Measurements from ENCODE around the gene FMNL1.

DNA sequence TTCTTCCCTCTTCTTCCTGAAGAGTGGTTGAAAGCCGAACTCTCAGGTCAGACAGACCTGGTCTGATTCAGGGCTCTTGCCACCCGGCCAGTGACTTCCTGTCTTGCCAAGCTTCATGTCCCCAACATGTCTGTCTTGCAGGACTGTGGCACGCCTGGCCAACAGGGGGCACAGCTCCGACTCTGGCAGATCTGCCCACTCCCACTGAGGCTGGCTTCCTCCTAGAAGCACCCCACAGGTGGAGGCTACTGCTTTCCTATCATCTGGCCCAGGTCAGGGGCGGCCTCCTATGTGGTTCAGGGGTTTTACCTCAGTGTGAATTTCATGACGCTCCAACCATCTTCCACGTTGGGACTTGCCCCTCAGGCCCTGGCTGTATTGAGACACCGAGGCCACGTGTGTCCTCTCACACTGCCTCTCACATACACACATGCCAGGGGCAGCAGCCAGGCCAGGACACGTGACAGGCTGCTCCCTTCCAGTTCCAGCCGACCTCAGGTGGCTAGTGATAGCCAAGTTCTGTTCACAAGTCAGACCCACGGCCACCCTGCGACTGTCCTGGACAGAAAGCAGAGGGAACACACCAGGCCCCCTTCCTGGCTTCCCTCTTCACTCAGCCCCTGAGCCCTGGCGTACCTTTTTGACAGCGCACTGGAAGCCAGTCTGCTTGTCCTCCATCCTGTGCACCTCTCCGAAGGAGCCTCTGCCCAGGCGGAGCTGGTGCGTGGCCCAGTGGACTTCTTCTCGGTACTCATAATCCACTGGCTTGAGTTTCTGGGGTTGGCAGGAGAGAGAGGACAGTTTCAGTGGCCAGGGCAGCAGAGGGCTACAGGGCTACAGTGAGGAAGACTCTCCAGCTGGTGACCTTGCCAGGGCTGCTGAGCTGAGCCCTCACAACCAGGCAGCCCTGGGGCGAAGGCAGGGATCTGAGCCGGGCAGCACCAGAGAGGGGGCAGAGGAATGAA, 62.8 kb downstream of the FMNL1 start:
- TF ChIP-seq, protein P1, sequence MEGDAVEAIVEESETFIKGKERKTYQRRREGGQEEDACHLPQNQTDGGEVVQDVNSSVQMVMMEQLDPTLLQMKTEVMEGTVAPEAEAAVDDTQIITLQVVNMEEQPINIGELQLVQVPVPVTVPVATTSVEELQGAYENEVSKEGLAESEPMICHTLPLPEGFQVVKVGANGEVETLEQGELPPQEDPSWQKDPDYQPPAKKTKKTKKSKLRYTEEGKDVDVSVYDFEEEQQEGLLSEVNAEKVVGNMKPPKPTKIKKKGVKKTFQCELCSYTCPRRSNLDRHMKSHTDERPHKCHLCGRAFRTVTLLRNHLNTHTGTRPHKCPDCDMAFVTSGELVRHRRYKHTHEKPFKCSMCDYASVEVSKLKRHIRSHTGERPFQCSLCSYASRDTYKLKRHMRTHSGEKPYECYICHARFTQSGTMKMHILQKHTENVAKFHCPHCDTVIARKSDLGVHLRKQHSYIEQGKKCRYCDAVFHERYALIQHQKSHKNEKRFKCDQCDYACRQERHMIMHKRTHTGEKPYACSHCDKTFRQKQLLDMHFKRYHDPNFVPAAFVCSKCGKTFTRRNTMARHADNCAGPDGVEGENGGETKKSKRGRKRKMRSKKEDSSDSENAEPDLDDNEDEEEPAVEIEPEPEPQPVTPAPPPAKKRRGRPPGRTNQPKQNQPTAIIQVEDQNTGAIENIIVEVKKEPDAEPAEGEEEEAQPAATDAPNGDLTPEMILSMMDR (IDR thresholded peaks at IDR 0.05; ENCODE audit: low read depth, low read length, missing input control), result no peak
- TF ChIP-seq SP1 (IDR thresholded peaks at IDR 0.05) (no peak), RXRA (IDR thresholded peaks at IDR 0.05) (peak in 1 of 2 donors; percentile 80), FOXA1 (IDR thresholded peaks at IDR 0.05) (no peak), YY1 (IDR thresholded peaks at IDR 0.05) (peak; percentile 19), FOXA2 (IDR thresholded peaks at IDR 0.05) (no peak), RAD21 (IDR thresholded peaks at IDR 0.05) (peak in 1 of 2 donors; percentile 42), TAF1 (conservative IDR thresholded peaks at IDR 0.05) (no peak), HNF4G (IDR thresholded peaks at IDR 0.05) (no peak), EGR1 (IDR thresholded peaks at IDR 0.05; ENCODE audit: low read depth in 2 of 2) (no peak), GABPA (IDR thresholded peaks at IDR 0.05 in 1 of 2, conservative IDR thresholded peaks at IDR 0.05 in 1 of 2) (no peak)
- TF ChIP-seq, protein P2, sequence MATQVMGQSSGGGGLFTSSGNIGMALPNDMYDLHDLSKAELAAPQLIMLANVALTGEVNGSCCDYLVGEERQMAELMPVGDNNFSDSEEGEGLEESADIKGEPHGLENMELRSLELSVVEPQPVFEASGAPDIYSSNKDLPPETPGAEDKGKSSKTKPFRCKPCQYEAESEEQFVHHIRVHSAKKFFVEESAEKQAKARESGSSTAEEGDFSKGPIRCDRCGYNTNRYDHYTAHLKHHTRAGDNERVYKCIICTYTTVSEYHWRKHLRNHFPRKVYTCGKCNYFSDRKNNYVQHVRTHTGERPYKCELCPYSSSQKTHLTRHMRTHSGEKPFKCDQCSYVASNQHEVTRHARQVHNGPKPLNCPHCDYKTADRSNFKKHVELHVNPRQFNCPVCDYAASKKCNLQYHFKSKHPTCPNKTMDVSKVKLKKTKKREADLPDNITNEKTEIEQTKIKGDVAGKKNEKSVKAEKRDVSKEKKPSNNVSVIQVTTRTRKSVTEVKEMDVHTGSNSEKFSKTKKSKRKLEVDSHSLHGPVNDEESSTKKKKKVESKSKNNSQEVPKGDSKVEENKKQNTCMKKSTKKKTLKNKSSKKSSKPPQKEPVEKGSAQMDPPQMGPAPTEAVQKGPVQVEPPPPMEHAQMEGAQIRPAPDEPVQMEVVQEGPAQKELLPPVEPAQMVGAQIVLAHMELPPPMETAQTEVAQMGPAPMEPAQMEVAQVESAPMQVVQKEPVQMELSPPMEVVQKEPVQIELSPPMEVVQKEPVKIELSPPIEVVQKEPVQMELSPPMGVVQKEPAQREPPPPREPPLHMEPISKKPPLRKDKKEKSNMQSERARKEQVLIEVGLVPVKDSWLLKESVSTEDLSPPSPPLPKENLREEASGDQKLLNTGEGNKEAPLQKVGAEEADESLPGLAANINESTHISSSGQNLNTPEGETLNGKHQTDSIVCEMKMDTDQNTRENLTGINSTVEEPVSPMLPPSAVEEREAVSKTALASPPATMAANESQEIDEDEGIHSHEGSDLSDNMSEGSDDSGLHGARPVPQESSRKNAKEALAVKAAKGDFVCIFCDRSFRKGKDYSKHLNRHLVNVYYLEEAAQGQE (IDR thresholded peaks at IDR 0.05), result no peak
- TF ChIP-seq, protein P3, sequence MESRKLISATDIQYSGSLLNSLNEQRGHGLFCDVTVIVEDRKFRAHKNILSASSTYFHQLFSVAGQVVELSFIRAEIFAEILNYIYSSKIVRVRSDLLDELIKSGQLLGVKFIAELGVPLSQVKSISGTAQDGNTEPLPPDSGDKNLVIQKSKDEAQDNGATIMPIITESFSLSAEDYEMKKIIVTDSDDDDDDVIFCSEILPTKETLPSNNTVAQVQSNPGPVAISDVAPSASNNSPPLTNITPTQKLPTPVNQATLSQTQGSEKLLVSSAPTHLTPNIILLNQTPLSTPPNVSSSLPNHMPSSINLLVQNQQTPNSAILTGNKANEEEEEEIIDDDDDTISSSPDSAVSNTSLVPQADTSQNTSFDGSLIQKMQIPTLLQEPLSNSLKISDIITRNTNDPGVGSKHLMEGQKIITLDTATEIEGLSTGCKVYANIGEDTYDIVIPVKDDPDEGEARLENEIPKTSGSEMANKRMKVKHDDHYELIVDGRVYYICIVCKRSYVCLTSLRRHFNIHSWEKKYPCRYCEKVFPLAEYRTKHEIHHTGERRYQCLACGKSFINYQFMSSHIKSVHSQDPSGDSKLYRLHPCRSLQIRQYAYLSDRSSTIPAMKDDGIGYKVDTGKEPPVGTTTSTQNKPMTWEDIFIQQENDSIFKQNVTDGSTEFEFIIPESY (IDR thresholded peaks at IDR 0.05), result no peak
- TF ChIP-seq, protein P4, sequence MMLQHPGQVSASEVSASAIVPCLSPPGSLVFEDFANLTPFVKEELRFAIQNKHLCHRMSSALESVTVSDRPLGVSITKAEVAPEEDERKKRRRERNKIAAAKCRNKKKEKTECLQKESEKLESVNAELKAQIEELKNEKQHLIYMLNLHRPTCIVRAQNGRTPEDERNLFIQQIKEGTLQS (IDR thresholded peaks at IDR 0.05), result no peak

Data from liver (tissue), 3 donors.